B cell (primary cell): ENCODE measurements around the gene STK4.

ENCODE experiments used
- EZH2 ChIP-seq: IDR thresholded peaks from 2 replicates; pipeline ENCODE4 v1.6.1; 2012; ENCODE audit warnings: borderline replicate concordance, low read depth, mild to moderate bottlenecking, moderate library complexity, low read length; ENCODE audit not compliant: insufficient read depth, poor library complexity, severe bottlenecking
- TF ChIP-seq, protein P1 (sequence below): fragments of 200-600 bp; IDR thresholded peaks from one replicate; pipeline ENCODE4 v1.8.0; 2022; ENCODE audit warnings: antibody characterized with exemption, mild to moderate bottlenecking

DNA sequence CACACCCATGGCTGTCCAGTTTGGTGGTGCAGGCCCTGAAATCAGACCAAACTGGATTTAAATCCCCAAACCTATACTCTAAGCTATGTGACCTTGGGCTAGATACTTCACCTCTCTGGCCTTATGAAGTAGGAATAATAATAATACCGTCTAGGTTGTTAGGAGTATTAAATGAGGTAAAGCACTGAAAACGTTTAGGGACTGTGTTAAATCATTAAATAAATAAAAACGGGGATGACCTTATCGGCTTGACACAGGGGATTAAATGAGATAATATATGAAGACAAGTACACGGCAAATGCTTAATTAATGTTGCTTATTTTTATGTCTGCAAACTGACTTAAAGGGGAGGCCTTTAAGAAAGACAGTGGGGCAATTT, 672 bp upstream of the STK4 start:
- TF ChIP-seq, protein P1, sequence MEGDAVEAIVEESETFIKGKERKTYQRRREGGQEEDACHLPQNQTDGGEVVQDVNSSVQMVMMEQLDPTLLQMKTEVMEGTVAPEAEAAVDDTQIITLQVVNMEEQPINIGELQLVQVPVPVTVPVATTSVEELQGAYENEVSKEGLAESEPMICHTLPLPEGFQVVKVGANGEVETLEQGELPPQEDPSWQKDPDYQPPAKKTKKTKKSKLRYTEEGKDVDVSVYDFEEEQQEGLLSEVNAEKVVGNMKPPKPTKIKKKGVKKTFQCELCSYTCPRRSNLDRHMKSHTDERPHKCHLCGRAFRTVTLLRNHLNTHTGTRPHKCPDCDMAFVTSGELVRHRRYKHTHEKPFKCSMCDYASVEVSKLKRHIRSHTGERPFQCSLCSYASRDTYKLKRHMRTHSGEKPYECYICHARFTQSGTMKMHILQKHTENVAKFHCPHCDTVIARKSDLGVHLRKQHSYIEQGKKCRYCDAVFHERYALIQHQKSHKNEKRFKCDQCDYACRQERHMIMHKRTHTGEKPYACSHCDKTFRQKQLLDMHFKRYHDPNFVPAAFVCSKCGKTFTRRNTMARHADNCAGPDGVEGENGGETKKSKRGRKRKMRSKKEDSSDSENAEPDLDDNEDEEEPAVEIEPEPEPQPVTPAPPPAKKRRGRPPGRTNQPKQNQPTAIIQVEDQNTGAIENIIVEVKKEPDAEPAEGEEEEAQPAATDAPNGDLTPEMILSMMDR: no peak
- TF ChIP-seq EZH2: no peak
